HL-60/S4 treated with retinoic acid at 250 ng/mL for 4 days and 3 days (cell line): ENCODE measurements around the gene CCDC70.

Experiments
- in situ Hi-C: fragments of 300-500 bp; cut with MboI; formaldehyde crosslinking; loops from 2 replicates; pipeline ENCODE4 v1.7.0; 2022; ENCODE audit warnings: low sequenced_read_pairs

Gene CCDC70

DNA sequence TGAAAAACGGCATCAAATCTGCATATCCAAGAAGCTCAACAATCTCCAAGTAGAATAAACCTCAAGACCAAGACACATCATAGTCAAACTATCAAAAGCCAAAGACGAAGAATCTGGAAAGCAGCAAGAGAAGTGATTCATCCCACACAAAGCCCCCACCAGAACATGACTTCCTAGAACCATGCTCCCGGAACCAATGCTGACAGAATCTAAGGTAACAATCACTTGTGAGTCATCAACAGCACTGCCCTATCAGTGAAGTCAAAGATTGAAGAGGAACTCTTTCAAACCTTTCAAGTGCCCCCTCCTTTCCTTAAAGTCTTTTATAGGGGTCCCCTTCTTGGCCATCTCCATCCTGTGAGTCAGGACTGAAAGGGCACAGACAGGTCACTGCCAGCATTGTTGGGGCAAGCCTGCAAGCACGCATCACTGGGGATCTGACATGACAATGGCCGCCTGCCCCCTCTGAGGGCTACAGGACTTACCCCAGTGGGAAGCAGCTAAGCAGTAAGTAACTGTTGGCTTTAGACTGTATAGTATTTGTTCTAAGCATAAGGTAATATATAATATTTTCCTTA lies at the start of gene CCDC70:
CCDC70 (plus strand) TSS at position 247 of the 578 bp plus-strand sequence. CDS start 3,443 bp downstream, outside the sequence.
- in situ Hi-C loops, result no loop called here

DNA sequence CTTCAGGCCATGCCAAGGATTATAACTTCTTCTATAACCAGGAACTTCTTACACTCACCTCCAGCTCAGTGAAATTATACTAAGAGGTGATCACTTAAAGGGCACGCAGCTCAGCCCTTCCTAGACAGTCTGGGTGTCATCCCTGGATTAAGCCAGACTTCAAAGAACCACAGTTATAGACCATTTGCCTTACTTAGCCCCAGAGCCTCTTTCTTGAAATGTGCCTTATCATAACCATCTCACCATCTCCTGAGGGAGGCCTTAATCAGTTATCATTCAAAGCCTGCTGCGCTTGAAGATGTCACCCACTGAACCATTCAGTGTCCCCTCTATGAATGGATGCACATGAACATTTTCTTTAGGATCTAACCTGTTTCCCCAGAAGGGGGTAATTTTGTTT lies 47.7 kb upstream of the CCDC70 start:
- in situ Hi-C loops, result loop anchor here (25.0 kb wide), 1 partner anchor 677 kb away; no protein-coding TSS in a partner anchor

DNA sequence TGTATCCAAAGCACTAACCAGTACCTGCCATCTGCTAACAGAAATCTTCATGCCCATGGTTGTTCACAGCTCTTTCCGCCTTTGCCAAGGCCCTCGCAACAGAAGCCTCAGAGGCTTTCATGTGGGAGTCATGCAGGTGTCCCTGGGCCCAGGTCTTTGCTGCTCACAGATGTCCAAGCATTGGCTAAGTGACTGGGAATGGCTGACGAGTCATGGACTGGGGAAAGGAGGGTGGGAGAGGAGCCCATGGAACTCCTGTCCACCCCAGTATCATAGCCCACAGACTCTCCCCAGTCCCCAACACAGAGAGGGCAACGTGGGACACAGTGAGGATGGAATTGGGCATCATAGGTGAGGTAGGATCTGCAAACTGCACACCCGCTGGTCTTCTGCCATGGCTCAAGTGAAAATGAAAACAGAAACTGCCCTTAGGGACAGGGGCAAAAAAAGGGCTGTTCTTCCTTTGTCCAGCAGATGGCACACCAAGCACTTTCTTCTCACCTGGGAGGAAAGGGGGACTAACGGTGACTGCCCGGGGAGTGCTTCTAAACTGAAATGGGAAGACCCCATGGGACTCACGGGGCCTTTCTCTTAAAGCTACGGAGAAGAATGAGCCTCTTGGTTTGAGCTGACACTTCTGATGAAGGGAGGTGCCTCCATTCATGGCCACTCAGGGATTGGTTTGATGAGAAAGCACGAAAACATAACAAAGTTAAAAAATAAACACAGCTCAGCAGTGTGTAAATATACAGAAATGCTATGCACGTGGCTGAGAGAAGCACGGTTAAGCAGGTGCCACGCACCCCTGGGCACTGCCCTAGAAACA lies 46.7 kb upstream of the CCDC70 start:
- in situ Hi-C loops, result loop anchor here (25.0 kb wide), 1 partner anchor 678 kb away; no protein-coding TSS in a partner anchor

DNA sequence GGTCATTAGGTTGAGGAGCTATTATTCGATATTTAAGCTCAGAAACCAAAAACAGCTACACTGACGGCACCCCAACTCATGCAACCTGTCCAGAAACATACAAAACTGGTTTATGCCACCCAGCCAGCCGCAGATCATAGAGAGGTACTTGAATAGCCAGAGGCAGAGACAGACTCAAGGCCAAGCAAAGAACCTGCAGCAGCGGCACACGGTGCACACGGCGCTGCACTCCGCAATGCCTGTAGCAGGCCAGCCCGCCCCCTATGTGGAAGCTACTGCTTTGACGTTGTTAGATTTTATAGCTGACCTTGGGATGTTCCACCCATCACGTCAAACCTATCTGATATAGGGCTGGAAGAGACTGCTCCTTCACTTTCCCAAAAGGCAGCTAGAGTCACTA lies 45.9 kb upstream of the CCDC70 start:
- in situ Hi-C loops, result loop anchor here (25.0 kb wide), 1 partner anchor 679 kb away; no protein-coding TSS in a partner anchor

DNA sequence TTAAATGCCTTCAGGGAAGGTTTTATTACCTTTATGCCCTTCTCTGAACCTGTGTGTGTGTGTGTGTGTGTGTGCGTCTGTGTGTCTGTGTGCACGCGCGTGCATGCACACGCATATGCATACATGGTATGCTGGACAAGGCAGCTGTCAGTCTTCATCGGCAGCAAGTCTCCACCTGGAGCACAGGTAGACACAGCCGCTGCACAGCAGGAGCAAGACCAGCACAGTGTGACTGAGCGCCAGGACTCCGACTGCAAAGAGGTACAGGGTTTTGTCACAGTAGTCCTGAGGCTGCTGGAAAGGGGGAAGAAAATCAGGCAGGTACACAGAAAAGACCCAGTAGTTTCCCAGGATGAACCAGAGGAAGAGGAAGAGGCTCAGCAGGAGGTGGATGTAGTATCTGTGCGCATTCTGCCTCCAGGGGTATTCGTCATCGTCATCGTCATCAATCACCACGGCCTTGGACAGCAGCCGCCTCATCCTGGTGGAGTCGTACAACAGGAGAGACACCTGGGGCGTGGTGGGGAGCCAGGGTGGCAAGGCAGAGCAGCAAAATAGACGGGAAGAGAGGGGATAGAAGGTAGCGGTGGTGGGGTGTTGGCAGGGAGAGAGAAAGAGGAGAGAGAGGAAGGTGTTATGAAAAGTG lies 45.0 kb upstream of the CCDC70 start:
- in situ Hi-C loops, result loop anchor here (25.0 kb wide), 1 partner anchor 679 kb away; no protein-coding TSS in a partner anchor

DNA sequence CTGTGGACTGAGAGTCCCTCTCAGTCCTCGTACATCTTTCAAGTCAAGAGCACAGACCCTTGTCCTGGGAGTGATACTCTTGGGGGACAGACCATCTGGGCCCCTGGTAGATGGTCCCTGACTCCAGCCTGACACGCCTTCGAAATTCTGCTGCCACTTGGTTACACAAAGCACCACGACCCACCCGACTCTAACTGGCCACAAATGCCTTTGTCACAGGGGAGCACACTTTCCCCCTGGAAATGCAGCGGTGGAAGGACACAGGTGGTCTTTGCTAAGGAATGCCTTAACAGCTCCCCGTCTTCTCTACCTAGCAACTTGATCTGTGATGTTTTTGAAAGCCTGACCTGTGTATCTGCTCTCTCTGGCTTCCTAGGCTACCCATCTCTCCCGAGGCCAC lies 44.1 kb upstream of the CCDC70 start:
- in situ Hi-C loops, result loop anchor here (25.0 kb wide), 1 partner anchor 680 kb away; no protein-coding TSS in a partner anchor

DNA sequence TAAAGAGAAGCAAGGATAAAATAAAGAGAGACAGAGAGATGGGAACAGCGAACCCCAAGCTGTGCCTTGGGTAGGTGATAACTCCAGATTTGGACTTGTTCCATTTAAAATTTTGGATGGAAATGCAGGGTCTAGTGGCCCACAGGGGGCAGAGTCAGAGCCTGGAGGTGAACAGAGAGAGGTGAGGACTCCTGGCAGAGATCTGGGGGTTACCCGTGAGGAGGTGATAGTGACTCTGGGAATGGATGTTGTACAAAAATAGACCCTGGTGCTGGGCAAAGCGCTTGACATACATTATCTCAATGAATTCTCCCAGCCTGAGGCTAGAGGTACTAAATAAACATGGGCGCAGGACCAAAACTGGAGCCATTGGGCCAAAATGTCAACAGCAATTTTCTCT lies 43.5 kb upstream of the CCDC70 start:
- in situ Hi-C loops, result loop anchor here (25.0 kb wide), 1 partner anchor 681 kb away; no protein-coding TSS in a partner anchor

DNA sequence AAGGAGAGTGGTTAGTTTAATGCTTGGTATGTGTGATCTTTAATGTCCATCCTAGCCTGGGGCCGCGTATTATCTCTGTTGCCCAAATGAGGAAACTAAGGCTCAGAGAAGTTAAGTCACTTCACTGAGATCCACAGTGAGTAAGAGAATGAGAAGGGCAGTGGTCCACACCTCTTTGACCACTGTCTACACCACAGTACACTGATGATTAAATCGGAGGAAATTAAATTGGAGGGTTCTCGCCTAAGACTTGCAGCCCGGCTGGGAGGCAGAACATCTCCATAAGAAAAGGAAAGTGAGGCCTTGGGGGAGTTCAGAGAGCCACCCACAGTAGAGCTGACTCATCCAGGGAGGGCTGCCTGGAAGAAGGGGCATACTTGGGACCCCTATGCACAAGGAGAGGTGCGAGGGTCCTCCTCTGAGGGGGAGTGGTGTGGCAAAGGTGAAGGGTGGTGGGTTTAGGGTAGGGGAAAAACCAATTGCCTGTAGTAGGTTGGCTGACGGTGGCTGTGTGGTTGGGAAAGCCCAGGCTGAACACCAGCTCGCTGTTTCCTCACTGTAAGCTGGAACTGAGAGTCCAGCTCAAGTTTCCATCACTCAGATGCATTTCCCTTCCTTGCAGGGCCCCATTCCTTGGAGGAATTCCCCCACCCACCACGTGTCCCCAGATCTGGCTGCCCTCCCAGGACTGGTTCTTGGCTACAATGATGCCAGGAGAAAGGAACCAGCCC lies 42.8 kb upstream of the CCDC70 start:
- in situ Hi-C loops, result loop anchor here (25.0 kb wide), 1 partner anchor 682 kb away; no protein-coding TSS in a partner anchor

DNA sequence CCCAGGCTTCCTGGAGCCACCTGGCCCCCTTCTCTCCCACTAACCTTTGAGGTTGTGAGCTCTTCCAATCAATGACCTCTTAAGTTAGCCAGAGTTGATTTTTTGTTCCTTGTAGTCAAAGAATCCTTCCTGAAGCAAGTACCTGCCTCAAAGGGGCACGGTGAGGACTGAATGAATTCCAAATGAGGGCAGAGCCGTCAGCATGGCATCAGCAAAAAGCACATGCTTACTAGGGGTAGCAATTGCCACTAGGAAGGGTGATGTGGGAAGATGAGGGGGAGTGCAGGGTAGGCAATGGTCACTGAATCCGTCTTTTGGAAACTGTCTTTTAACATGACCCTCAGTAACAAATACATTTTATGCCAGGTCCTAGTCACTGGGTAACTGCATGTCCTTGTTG lies 42.2 kb upstream of the CCDC70 start:
- in situ Hi-C loops, result loop anchor here (25.0 kb wide), 1 partner anchor 682 kb away; no protein-coding TSS in a partner anchor

DNA sequence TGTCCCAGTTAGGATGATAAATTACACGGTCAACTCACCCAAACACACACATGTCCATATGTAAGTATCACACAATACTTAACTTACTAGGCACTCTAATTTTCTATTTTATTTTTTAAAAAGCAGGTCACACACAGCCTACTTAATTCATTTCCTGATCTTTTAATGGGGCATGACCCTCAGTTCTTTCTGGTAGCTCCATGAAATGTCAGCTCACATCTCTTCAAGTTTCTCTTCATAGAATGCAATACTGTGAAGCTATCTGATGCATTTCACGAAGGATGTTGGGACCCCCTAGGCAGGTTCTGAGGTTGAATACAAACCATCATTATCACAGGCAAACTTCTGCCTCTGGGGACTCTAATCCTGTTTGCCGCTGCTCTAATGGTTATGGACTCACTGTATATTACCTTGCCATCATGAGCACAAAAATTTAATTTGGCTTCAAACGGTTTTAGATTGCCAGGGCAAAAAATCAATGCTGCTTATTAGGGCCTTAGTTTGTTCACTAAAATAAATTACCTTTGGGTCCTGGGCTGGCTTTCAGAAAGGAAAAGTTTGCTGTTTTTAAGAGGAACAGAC lies 41.7 kb upstream of the CCDC70 start:
- in situ Hi-C loops, result loop anchor here (25.0 kb wide), 1 partner anchor 683 kb away; no protein-coding TSS in a partner anchor

DNA sequence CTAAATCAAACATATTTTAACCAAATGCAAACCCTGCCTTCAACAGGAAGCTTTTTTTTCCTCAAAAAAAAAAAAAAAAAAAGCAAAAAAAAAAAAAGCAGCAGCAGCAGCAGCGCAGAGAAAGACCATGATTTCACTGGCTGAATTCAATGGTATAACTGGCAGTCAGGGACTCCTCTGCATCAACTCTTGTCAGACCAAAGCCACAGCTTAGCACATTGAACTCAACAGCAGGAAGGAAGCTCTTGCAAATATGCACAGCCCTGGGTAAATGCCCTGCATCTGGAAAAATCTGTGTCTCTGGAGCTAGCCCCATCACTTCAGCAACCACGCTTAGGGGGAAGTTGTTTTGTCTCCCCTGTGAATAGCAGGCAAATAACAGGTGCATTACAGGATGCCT lies 40.2 kb upstream of the CCDC70 start:
- in situ Hi-C loops, result loop anchor here (25.0 kb wide), 1 partner anchor 684 kb away; no protein-coding TSS in a partner anchor

DNA sequence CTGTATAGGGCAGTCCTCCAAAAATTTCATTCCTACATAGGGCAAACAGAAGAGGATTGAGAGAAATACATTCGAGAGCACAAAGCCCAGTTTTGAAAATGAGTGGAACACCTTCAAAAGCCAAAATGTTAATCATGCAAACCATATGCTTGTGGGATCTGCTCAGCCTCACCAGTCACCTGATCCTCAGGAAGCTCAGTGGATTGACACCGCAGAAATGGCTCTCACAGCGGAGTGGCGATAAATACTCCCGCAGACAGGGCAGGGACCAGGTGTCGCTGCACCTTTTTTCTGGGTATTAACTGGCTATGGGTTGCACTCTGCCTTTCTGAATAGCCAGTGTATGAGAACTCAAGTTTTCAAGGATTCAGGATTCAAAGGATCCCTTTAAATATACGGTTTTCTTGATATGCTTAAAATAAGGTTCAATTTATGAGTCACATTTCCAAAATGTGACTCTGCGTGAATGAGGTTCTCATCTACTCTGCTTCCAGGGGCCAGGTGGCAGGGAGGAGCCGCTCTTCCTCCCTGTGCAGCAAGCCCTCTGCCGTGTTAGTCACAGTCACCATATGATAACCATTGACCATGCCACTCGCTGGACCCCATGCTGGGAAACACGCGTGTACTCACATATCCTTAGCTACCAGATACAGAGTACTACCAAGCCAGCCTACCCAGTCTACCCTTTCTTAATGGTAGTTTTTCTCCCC lies 39.5 kb upstream of the CCDC70 start:
- in situ Hi-C loops, result loop anchor here (25.0 kb wide), 1 partner anchor 685 kb away; no protein-coding TSS in a partner anchor

DNA sequence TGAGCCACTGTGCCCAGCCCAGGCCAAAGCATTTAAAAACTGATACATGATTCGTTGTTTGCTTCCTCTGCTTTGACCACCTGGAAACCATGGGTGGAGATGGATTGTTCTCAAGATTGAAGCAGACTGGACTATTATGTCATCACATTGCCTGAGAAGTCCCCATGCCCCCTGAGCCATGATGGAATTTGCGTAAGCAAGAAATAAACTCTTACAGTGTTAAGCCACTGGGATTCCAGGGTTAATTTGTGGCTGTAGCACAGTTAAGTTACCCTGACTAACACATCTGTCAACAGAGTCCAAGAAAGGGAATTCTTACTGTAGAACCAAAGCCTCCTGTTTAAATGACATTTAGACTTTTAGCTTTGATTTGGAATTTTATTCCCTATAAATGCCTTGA lies 38.4 kb upstream of the CCDC70 start:
- in situ Hi-C loops, result loop anchor here (25.0 kb wide), 1 partner anchor 686 kb away; no protein-coding TSS in a partner anchor

DNA sequence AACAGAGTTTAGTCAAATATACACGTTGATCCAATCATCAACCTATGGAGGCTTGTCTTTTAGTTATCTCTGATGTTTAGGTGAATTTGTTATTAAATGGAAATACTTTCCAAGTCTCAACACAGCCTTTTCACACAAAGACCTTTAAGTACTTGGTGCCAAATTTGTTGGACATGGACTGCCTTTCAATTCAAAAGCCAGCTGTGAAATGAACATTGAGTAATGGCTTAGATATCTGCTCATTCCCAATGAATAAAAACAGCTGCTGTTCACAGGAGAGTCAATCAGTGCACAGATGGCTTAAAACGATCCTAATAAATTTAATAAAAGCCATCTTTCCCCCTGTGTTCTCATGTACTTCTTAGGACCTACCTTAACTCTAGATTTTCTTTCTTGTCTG lies 37.9 kb upstream of the CCDC70 start:
- in situ Hi-C loops, result loop anchor here (25.0 kb wide), 1 partner anchor 687 kb away; no protein-coding TSS in a partner anchor

DNA sequence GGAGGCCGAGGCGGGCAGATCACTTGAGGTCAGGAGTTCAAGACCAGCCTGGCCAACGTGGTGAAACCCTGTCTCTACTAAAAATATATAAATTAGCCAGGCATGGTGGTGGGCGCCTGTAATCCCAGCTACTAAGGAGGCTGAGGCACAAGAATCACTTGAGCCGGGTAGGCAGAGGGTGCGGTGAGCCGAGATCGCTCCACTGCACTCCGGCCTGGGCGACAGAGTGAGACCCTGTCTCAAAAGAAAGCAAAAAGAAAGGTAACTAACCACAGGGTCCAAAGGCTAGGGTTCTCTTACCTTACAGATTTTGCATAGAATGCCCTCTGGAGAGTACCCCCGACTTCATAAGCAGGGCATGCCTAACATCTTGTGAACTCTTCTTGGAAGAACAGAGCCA lies 37.1 kb upstream of the CCDC70 start:
- in situ Hi-C loops, result loop anchor here (25.0 kb wide), 1 partner anchor 687 kb away; no protein-coding TSS in a partner anchor

DNA sequence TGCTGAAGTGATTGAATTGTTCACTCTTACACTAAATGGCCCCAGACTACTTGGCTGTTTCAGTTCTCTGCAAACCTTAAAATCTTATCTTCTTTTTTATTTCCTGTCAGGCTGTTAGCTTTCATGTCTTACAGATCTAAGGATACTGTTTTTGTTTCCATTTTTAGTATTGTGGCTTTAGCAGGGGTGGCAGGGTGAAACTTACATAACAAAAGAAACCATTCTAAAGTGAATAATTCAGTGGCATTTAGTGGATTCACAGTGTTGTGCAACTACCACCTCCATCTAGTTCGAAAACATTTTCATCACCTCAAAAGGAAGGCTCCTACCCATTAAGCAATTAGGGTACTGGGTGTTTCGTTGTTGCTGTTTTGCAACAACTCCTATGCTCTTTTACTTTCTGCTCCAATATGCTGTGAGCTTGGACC lies 36.6 kb upstream of the CCDC70 start:
- in situ Hi-C loops, result no loop called here

DNA sequence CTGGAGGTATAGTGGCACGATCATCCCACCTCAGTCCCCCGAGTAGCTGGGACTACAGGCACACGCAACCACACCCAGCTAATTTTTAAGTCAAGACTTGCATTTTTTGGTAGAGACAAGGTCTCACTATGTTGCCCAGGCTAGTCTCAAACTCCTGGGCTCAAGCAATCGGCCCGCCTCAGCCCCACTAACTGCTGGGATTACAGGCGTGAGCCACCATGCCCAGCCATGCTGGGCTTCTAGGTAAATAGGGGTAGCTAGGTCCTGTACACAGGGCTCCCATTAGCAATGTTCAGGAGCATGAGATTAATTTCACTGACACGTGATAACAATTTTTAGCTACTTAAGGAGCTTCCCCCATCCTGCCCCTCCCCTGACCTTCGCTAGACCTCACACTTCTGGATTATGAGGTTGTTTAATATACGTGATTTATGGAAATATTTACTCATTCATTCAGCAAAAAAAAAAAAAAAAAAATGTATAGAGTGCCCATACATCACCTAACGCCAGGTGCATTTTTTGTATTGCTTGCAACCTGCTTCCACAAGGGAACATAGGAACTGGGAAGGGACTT lies 36.0 kb upstream of the CCDC70 start:
- in situ Hi-C loops, result no loop called here

DNA sequence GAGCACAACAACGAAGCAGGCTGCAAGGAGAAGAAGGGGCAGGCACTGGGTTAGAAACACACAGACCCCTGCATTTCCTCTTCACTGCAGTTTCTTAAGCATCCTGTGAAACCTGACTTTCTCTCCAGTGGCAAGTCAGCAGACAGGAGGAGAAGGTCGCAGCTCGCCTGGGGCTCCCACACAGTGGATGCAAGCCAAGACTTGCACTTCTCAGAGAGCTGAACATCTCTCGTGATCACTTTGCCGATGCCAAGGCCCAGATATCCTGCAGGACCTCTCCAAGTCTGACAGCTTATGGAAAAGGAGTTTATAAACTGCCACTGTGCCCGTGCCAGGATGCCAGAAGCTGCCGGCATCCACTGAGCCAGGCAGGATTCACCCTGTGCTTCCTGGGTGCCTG lies 35.2 kb upstream of the CCDC70 start:
- in situ Hi-C loops, result no loop called here

DNA sequence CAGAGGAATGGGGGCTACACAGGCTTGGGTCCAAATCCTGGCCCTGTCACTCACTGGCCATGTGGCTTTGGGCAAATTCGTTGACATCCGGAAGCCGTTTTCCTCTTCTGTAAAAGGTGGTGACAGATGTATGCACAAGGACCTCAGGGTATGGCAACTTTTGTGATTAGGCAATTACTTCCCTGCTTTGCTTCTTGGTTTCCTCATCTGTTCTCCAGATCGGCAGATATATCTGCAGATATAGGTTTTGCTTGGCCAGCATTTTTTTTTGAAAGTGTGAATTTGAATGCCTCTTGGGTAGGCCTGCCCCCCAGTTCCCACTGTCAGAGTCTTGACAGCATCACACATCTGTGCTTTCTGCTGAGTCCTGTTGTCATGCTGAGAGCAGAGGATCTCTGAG lies 34.5 kb upstream of the CCDC70 start:
- in situ Hi-C loops, result no loop called here
